H1 (cell line): Measurements from ENCODE around the gene SIDT1. TPM values are rescaled to one million over a fixed set of nuclear protein-coding genes. Genes with fewer than 3 reads are reported as not detected.

ENCODE experiments used
- CHD7 ChIP-seq: fragments of 300-600 bp; sonication (generic); IDR thresholded peaks from 2 replicates; pipeline ENCODE4 v1.7.1; 2012; ENCODE audit warnings: low read length, moderate library complexity, mild to moderate bottlenecking, inconsistent platforms; ENCODE audit not compliant: insufficient replicate concordance
- HDAC6 ChIP-seq: IDR thresholded peaks from one replicate; pipeline ENCODE4 v1.7.1; 2012; ENCODE audit warnings: low read depth, mild to moderate bottlenecking, inconsistent platforms, low read length, moderate library complexity
- KDM5A ChIP-seq: fragments of 200-600 bp; IDR thresholded peaks from 2 replicates; pipeline ENCODE4 v1.7.1; 2012; ENCODE audit warnings: mild to moderate bottlenecking, low read length, inconsistent platforms, mixed read lengths
- polyA plus RNA-seq, 7 experiments: library from polyadenylated mRNA; depleted of rRNA in 3 of 7; stranded (reverse) in 5 of 7; unstranded in 2 of 7; fragments of >200 nt in 5 of 7; fragments of 200-250 nt in 2 of 7; gene quantifications; 1 replicate in 5 of 7; 2 replicates in 1 of 7; 4 replicates in 1 of 7; pipeline versions ENCODE4 v1.2.1 to v1.2.3, GENCODE V29; 2011 to 2013; ENCODE audit warnings: missing spikeins in 2 of 7, mixed read lengths in 2 of 7
- total RNA-seq: library from RNA; stranded (reverse); fragmentation: NEBNext Ultra II Directional; extraction: Animal tissue kit (Norgen Biotek cat#: 25700); gene quantifications from 2 replicates; pipeline ENCODE4 v1.2.1, GENCODE V29; 2021

SIDT1 gene
- total and polyA plus RNA-seq, 2 of the 8 experiments (the other 6 are each of a cell fraction or from before 2014, with no cell fraction given), result 0.06 TPM; not detected in 1

DNA sequence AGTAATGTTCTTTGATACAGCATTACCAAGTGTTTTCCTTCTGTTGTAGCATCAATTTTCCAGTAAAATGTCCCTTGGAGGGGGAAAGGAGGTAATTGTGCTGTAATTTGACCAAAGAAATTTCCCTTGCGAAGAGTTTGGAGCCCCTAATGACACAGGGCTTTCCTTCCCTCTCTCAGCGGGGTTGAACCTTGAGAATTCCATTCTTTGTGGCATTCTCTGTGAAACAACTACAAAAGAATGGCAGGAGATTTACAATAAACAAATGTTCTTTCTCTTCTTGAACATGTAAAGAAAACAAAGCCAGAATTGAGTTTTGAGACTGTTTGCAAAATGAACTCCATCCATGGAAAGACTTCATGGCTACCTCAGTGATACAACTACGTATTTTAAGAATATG lies 53.4 kb downstream of the SIDT1 start (continued):
- peak; percentile 65 for TF ChIP-seq CHD7
- TF ChIP-seq HDAC6, result no peak
- no peak for TF ChIP-seq KDM5A
